Osteoblast (primary cell): ENCODE results near the gene XYLT1. TPM values are rescaled to one million over a fixed set of nuclear protein-coding genes. Genes with fewer than 3 reads are reported as not detected.

Source experiments
- DNase-seq: peaks from one replicate; pipeline ENCODE4 v3.0.0; 2011; ENCODE audit warnings: low spot score, mixed read lengths; ENCODE audit not compliant: insufficient read length; ENCODE audit errors: missing footprints
- H2AFZ ChIP-seq: 2 replicates; pipeline ENCODE4 v1.6.0; 2011; ENCODE audit warnings: mild to moderate bottlenecking, low read length
- H3K27ac ChIP-seq: 2 replicates; pipeline ENCODE4 v1.5.1; 2011; ENCODE audit warnings: mild to moderate bottlenecking, low read depth, low read length, moderate library complexity
- H3K27me3 ChIP-seq: 2 replicates; pipeline ENCODE4 v1.6.0; 2012; ENCODE audit warnings: mild to moderate bottlenecking, control low read depth, inconsistent platforms, low read length, moderate library complexity; ENCODE audit not compliant: insufficient read depth
- H3K36me3 ChIP-seq: 2 replicates; pipeline ENCODE4 v1.5.1; 2011; ENCODE audit warnings: mild to moderate bottlenecking, low read length, control low read depth, moderate library complexity; ENCODE audit not compliant: insufficient read depth
- H3K4me1 ChIP-seq: 2 replicates; pipeline ENCODE4 v1.5.1; 2011; ENCODE audit warnings: mild to moderate bottlenecking, low read length, control low read depth, moderate library complexity; ENCODE audit not compliant: insufficient read depth
- H3K4me2 ChIP-seq: 2 replicates; pipeline ENCODE4 v1.6.0; 2011; ENCODE audit warnings: mild to moderate bottlenecking, low read length; ENCODE audit not compliant: insufficient read depth
- H3K4me3 ChIP-seq: fragments of 200-600 bp; sonication (generic); 3 replicates; pipeline ENCODE4 v1.5.1; 2012; ENCODE audit warnings: mild to moderate bottlenecking, low read length, inconsistent platforms; ENCODE audit not compliant: insufficient read depth
- H3K79me2 ChIP-seq: 2 replicates; pipeline ENCODE4 v1.6.0; 2012; ENCODE audit warnings: mild to moderate bottlenecking, low read length, control low read depth, inconsistent platforms; ENCODE audit not compliant: insufficient read depth
- H3K9me3 ChIP-seq: 2 replicates; pipeline ENCODE4 v1.5.1; 2011; ENCODE audit warnings: low read depth, low read length, control low read depth
- H4K20me1 ChIP-seq: 2 replicates; pipeline ENCODE4 v1.6.0; 2012; ENCODE audit warnings: mild to moderate bottlenecking, low read length, control low read depth; ENCODE audit not compliant: insufficient read depth
- total RNA-seq: library from RNA; depleted of rRNA; stranded (reverse); fragments of >200 nt; gene quantifications from 2 replicates; pipeline ENCODE4 v1.2.3, GENCODE V29; 2012
- TF ChIP-seq, protein P1 (sequence below): IDR thresholded peaks from 2 replicates; pipeline ENCODE4 v1.5.1; 2011; ENCODE audit warnings: mild to moderate bottlenecking, low read depth, low read length, moderate library complexity; ENCODE audit errors: extremely low read depth

Gene XYLT1
- total RNA-seq, 1 donor: 43.4 TPM

DNA sequence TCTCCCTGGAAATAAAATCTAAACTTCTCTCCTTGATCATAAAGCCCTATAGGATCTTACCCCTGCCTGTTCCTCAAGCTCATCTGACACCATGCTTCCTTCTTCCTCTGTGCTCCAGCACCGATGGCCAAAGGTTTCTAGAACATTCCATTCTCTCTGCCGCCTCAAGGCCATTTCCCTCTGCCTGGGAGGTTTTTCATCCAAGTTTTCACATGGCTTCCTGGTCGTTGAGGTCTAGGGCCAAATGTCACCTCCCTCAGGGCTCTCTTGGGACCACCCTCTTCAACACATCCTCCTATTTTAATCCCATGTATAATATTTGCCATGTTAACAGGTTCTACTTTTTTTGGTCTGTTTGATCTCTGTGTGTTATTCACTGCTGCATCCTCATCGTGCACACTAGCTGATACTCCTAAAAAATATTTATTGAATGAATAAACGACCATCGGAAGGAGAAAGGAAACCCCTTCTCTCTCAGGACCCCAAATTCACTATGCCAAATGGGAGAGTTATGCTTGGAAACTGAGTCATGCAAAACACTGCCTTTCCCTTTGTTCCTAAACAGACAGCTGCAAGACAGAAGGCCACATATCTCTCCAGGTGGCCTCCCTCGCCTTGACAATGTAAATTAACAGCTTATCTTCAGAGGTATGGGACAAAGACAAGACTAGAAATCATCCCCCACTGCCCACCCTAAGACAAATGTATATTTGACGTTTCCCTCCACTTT lies 78.5 kb downstream of the XYLT1 start:
- Histone ChIP-seq H4K20me1 (peaks cover 54% of the 10 kb centered on the region), H3K9me3 (no peaks in the 10 kb centered on the region), H3K27ac (no peak overlapping the region), H3K79me2 (peaks cover 19% of the 10 kb centered on the region), H2AFZ (no peak overlapping the region), H3K36me3 (no peaks in the 10 kb centered on the region), H3K4me3 (no peak overlapping the region), H3K4me2 (no peak overlapping the region), H3K27me3 (no peaks in the 10 kb centered on the region), H3K4me1 (no peaks in the 10 kb centered on the region)
- TF ChIP-seq, protein P1, sequence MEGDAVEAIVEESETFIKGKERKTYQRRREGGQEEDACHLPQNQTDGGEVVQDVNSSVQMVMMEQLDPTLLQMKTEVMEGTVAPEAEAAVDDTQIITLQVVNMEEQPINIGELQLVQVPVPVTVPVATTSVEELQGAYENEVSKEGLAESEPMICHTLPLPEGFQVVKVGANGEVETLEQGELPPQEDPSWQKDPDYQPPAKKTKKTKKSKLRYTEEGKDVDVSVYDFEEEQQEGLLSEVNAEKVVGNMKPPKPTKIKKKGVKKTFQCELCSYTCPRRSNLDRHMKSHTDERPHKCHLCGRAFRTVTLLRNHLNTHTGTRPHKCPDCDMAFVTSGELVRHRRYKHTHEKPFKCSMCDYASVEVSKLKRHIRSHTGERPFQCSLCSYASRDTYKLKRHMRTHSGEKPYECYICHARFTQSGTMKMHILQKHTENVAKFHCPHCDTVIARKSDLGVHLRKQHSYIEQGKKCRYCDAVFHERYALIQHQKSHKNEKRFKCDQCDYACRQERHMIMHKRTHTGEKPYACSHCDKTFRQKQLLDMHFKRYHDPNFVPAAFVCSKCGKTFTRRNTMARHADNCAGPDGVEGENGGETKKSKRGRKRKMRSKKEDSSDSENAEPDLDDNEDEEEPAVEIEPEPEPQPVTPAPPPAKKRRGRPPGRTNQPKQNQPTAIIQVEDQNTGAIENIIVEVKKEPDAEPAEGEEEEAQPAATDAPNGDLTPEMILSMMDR: no peak
- no peak for DNase-seq

- TF ChIP-seq, protein P1: no peak
- Histone ChIP-seq H3K4me2 (no peak overlapping the region), H3K4me3 (no peak overlapping the region), H2AFZ (no peak overlapping the region), H3K4me1 (no peaks in the 10 kb centered on the region), H3K79me2 (peaks cover 22% of the 10 kb centered on the region), H3K27me3 (no peaks in the 10 kb centered on the region), H4K20me1 (peaks cover 59% of the 10 kb centered on the region), H3K36me3 (no peaks in the 10 kb centered on the region), H3K27ac (no peak overlapping the region), H3K9me3 (no peaks in the 10 kb centered on the region)
- no peak for DNase-seq
Measured at GRCh38 chr16:17391715-17392114, 79.0 kb downstream of the XYLT1 start.

DNA sequence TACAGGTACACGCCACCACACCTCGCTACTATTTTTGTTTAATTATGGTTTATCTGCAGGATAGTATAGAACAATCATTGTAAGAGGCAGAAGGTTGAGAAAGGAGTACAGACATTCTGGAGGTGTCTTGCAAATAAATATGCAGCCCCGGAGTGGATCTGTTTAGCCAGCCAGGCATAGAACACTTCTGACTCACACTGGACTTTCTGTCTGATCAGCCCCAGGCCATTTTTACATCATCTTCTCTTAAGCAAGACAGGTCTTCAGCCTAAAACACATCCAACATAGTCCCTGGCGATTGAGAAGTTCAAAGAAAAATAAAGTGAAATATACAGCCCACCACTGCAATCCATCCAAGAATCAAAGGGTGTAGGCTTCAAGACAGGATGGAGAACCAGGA lies 81.4 kb downstream of the XYLT1 start:
- H3K79me2 ChIP-seq: peaks cover 20% of the 10 kb centered on the region
- H3K4me1 ChIP-seq: no peaks in the 10 kb centered on the region
- H3K27me3 ChIP-seq: no peaks in the 10 kb centered on the region
- DNase-seq: no peak
- H3K4me2 ChIP-seq: no peak overlapping the region
- H4K20me1 ChIP-seq: peaks cover 50% of the 10 kb centered on the region
- no peak overlapping the region for H2AFZ ChIP-seq
- no peaks in the 10 kb centered on the region for H3K36me3 ChIP-seq
- no peaks in the 10 kb centered on the region for H3K9me3 ChIP-seq
- H3K4me3 ChIP-seq: no peak overlapping the region
- TF ChIP-seq, protein P1: no peak
- no peak overlapping the region for H3K27ac ChIP-seq

GRCh38 chr16:17387256-17387655 lies 83.5 kb downstream of the XYLT1 start:
- Histone ChIP-seq H3K27ac (no peak overlapping the region), H3K4me1 (no peaks in the 10 kb centered on the region), H3K9me3 (no peaks in the 10 kb centered on the region), H4K20me1 (peaks cover 56% of the 10 kb centered on the region), H3K4me2 (no peak overlapping the region), H3K36me3 (no peaks in the 10 kb centered on the region), H3K79me2 (peaks cover 27% of the 10 kb centered on the region), H3K27me3 (no peaks in the 10 kb centered on the region), H2AFZ (no peak overlapping the region), H3K4me3 (no peak overlapping the region)
- TF ChIP-seq, protein P1: no peak
- no peak for DNase-seq
